D721Med (cell line): ENCODE results near the gene RGS9BP.
"Not testable (repeated sequence)": the region's sequence is repeated elsewhere in the genome, so short reads cannot be mapped to it uniquely, and the experiment has no call there.

ENCODE experiments used
- DNase-seq: peaks from one replicate; pipeline ENCODE4 v3.0.0; 2011; ENCODE audit warnings: low spot score; ENCODE audit not compliant: insufficient read length
- FAIRE-seq: peaks from 2 replicates; lab custom pipeline; 2011; peaks lifted over from hg19 to GRCh38; lab: Jason Lieb, UNC
- CTCF ChIP-seq: IDR thresholded peaks from 2 replicates; pipeline ENCODE4 v1.5.1; 2012; ENCODE audit warnings: mild to moderate bottlenecking, control low read depth; ENCODE audit not compliant: insufficient read depth; ENCODE audit errors: missing control alignments

The RGS9BP gene

GRCh38 chr19:32708457-32708856, 32.8 kb downstream of the RGS9BP start:
- no peak for TF ChIP-seq CTCF
- DNase-seq: no peak
- no peak for FAIRE-seq

- no peak for DNase-seq
- FAIRE-seq: no peak
- no peak for TF ChIP-seq CTCF
Observed at GRCh38 chr19:32709032-32709431, 33.4 kb downstream of the RGS9BP start.

- DNase-seq (no peak), FAIRE-seq (no peak)
- no peak for TF ChIP-seq CTCF
Observed at GRCh38 chr19:32711747-32712146, 36.1 kb downstream of the RGS9BP start.

- DNase-seq, FAIRE-seq: not testable (repeated sequence)
Observed at GRCh38 chr19:32716203-32716602, 40.6 kb downstream of the RGS9BP start.

- no peak for DNase-seq
- TF ChIP-seq CTCF: no peak
- no peak for FAIRE-seq
Observed at GRCh38 chr19:32717496-32717895, 41.8 kb downstream of the RGS9BP start.

- FAIRE-seq: no peak
- DNase-seq: no peak
- TF ChIP-seq CTCF: no peak
Observed at GRCh38 chr19:32718286-32718685, 42.6 kb downstream of the RGS9BP start.

- no peak for FAIRE-seq
- DNase-seq: no peak
Observed at GRCh38 chr19:32719611-32720059, 44.0 kb downstream of the RGS9BP start, which contains the start of gene TDRD12. TSS of gene TDRD12 (plus strand) at chr19:32719767. CDS start at chr19:32720073, 306 bp downstream.

More at GRCh38 chr19:32719611-32720059, 44.0 kb downstream of the RGS9BP start, which contains the start of gene TDRD12:
- no peak for TF ChIP-seq CTCF
